Esophagus muscularis mucosa (tissue), 4 donors: ENCODE measurements around the gene FAM227B.

Experiments used
- EP300 ChIP-seq: sonication (generic); formaldehyde crosslinking; IDR thresholded peaks from one replicate; pipeline ENCODE4 v1.6.1; 2017; ENCODE audit warnings: antibody characterized with exemption
- POLR2A ChIP-seq: fragments of 450-650 bp; IDR thresholded peaks from one replicate; pipeline ENCODE4 v1.6.1; 2017; ENCODE audit warnings: antibody characterized with exemption, moderate library complexity, mild to moderate bottlenecking, low read depth
- TF ChIP-seq, protein P1 (sequence below), 3 experiments: fragments of 200-600 bp in 2 of 3; fragments of 450-650 bp in 1 of 3; sonication (generic) in 2 of 3; IDR thresholded peaks; one replicate each; pipeline ENCODE4 v1.5.1; 2017 to 2019; ENCODE audit warnings: antibody characterized with exemption in 3 of 3, mild to moderate bottlenecking in 2 of 3, moderate library complexity in 1 of 3

DNA sequence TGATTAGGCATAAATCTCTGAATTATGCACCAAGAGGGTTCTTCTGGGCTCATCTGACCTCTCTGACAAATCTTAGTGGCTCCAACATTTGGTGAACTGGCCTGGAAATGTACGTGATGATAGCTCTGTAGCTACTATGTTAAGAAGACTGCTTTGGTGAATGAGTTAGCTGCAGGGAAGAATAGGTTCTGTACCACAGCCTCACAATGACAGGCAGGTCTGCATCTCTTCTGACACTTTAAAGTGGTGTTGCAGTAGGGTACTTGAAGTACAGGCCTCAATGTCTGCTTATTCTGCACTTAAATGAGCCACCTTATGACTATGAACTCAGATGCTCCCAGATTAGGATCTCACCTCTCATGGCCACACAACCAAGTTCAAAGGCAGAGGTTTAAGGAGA lies 190.6 kb downstream of the FAM227B start:
- TF ChIP-seq, protein P1, sequence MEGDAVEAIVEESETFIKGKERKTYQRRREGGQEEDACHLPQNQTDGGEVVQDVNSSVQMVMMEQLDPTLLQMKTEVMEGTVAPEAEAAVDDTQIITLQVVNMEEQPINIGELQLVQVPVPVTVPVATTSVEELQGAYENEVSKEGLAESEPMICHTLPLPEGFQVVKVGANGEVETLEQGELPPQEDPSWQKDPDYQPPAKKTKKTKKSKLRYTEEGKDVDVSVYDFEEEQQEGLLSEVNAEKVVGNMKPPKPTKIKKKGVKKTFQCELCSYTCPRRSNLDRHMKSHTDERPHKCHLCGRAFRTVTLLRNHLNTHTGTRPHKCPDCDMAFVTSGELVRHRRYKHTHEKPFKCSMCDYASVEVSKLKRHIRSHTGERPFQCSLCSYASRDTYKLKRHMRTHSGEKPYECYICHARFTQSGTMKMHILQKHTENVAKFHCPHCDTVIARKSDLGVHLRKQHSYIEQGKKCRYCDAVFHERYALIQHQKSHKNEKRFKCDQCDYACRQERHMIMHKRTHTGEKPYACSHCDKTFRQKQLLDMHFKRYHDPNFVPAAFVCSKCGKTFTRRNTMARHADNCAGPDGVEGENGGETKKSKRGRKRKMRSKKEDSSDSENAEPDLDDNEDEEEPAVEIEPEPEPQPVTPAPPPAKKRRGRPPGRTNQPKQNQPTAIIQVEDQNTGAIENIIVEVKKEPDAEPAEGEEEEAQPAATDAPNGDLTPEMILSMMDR (IDR thresholded peaks at IDR 0.05), result no peak
- no peak for TF ChIP-seq EP300
- TF ChIP-seq POLR2A, result no peak
